ENCODE data around the gene PHKB.

DNA sequence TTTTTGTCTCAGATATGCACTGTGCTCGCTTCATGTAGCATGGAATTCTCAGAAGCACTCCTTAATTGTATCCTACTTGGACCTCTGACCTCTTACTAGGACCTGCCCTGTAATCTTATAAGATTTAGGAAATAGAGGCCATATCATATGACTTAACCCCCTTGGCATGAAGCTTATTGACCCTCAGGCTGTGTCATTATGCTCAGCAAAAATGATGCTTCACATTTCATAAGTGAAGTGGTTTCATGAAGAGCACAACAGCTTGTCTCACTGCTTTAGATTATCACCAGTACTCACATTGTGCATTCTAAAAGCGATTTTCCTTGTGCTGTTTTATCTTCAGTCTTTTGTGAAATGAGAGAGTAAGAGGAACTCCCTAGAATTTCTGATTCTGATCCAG, 6.4 kb downstream of the PHKB start:
- TF ChIP-seq CTCF (IDR thresholded peaks at IDR 0.05; ENCODE audit: low read depth, low read length, poor library complexity, severe bottlenecking), result no peak
- no peak for TF ChIP-seq EZH2phosphoT487 (IDR thresholded peaks at IDR 0.05; ENCODE audit: borderline replicate concordance, low read length)

Data from DOHH2 (cell line).